Activated CD4-positive, alpha-beta T cell treated with anti-CD3 and anti-CD28 coated beads, Interleukin-10, Interleukin-2, amounts not matched to agents 100 ng/mL and 50 ng/mL, durations not matched to agents 16 hours and 8 hours (primary cell): ENCODE data around the gene AJM1.
"Not testable (repeated sequence)": the region's sequence is repeated elsewhere in the genome, so short reads cannot be mapped to it uniquely, and the experiment has no call there.

Experiments
- DNase-seq: peaks from one replicate; pipeline ENCODE4 v3.0.0-alpha.2; 2020

Gene AJM1

DNA sequence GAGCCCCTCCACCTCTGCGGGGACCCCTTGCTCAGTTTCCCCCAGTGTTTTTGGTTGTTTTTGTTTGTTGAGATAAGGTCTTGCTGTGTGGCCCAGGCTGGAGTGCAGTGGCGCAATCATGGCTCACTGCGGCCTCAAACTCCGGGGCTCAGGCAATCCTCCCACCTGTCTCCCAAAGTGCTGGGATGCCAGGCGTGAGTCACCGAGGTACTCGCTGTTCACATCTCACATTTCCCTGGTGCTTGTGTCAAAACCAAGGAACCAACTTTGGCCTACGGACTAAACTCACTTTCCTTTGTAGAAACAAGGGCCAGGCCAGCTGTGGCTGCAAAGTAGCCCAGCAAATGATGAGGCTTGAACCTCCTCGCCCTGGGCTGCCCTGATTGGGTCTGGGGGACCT is 9.7 kb upstream of the AJM1 start:
- no peak for DNase-seq

DNA sequence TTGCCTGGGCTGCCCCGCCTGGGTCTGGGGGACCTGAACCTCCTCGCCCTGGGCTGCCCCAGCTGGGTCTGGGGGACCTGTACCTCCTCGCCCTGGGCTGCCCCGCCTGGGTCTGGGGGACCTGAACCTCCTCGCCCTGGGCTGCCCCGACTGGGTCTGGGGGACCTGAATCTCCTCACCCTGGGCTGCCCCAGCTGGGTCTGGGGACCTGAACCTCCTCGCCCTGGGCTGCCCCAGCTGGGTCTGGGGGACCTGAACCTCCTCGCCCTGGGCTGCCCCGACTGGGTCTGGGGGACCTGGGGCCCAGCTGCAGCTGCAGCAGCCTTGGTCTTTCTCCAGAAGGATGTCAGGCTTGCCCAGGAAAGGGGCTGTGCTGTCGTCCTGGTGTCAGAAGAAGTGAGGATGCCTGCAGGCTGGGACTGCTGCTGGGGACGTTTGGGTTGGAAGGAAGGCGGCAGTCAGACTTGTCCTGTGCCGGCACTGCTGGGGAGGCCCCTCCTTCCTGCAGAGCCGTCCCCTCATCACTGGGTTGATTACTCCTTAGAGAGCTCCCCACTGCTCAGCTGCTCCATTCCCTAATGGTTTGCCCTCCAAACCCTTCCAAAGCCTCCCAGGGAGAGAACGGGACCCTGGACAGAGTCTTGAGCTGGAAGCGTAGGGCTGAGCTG is 8.8 kb upstream of the AJM1 start:
- not testable (repeated sequence) for DNase-seq

DNA sequence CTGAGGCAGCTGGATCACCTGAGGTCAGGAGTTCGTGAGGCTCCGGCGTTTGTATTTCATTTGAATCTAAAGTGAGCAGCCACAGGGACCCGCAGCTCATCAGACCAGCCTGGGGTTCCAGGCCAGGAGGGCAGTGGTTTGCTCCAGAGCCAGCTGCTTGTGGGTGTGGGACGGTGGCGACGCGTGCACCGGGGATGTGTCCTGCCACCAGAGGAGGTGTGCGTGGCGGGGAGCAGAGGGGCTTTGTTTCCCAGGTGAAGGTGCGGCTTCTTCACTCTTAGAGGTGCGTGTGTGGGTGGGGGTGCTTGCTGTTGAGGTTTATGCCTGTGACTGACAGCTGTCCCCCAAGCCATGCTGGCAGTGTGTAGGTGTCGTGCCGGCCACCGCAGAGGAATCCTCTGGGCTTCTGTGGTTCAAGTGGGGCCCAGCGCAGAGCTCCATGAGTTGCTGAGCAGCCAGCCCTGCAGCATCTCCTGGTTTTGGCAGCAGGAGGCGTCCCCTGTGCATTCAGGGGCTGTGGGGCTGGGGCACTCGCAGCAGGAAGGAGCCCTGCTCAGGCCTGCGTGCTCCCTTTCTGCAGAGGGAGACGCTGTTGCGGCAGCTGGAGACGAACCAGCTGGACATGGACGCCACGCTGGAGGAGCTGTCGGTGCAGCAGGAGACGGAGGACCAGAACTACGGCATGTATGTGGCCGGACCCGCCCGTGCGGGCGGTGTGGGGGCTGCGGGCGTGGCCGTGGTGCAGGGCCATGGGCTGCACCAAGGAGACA is 6.9 kb upstream of the AJM1 start:
- no peak for DNase-seq

DNA sequence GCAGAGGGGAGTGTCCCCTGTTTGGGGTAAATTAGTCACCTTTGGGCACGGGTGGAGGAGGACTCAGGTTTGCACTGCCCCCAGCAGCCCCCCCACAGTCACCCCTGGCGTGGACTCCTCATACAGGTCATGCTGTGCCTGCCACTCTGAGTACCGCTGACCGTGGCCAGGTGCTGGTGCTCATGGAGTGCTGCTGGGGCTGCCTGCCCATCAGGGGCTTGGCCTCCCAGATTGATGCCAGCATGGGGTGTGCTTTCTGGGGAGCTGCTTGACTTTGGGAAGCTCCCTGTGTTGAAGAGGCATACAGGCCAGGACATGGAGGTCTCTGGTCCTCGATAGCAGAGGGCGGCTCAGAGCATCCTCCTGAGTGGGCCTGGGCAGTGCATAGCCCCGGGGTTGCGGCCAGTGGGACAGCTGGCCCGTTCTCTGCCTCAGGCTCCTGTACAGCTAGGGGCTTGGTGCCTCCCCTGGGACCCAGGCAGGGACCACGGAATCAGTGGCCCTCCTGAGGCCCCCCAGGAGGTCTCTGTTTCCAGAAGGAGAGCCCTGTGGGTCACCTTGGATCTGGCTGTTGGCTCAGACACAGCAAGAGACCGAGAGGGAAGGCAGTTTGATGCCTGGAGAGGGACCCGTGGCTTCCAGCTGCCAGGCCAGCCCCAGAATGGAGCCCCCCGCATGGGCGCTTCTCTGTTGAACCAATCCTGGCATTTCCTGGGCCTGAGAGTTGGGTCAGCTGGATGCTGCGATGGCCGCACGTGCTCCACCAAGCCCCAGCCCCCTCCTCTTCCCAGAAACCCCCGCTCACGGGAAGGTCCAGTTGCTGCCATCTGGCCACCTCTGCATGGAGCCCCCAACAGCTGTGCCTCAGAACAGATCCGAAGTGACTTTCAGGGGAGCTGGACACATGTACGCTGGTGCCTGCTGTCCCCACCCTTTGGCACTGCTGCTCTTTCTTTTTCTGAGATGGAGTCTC is 6.1 kb upstream of the AJM1 start:
- no peak for DNase-seq

DNA sequence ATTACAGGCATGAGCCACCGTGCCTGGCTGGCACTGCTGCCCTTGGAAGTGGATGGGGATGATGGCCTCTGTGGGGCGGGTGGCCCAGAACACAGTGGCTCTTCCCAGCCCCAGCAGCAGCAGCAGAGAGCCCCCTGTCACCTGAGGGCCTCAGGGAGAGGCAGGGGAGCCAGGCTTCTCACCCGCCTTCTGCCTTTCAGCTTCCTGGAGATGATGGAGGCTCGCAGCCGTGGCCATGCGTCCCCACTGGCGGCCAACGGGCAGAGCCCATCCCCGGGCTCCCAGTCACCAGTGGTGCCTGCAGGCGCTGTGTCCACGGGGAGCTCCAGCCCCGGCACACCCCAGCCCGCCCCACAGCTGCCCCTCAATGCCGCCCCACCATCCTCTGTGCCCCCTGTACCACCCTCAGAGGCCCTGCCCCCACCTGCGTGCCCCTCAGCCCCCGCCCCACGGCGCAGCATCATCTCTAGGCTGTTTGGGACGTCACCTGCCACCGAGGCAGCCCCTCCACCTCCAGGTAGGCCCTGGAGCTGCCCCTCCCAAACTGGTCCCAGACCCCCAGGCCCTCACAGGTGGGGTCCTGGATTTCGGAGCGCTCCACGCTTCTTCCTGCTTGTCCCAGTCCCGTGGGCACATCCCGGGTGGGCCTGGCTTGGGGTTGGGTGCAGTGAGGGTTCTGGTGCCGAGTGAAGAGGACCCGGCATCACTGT is 5.0 kb upstream of the AJM1 start:
- DNase-seq: no peak

DNA sequence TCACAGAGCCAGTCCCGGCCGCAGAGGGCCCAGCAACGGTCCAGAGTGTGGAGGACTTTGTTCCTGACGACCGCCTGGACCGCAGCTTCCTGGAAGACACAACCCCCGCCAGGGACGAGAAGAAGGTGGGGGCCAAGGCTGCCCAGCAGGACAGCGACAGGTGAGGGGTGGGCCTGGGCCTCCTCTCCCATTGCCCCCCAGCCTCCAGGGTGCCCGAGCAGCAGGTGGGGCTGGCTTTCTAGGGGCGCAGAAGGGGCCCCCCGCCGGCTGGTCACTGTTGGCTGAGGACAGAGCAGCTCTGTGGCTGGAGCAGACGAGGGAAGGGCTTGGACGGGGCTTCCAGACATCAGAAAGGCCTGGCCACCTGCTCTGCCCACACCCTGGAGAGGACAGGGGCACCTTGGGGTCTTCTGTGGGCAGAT is 4.4 kb upstream of the AJM1 start:
- not testable (repeated sequence) for DNase-seq

DNA sequence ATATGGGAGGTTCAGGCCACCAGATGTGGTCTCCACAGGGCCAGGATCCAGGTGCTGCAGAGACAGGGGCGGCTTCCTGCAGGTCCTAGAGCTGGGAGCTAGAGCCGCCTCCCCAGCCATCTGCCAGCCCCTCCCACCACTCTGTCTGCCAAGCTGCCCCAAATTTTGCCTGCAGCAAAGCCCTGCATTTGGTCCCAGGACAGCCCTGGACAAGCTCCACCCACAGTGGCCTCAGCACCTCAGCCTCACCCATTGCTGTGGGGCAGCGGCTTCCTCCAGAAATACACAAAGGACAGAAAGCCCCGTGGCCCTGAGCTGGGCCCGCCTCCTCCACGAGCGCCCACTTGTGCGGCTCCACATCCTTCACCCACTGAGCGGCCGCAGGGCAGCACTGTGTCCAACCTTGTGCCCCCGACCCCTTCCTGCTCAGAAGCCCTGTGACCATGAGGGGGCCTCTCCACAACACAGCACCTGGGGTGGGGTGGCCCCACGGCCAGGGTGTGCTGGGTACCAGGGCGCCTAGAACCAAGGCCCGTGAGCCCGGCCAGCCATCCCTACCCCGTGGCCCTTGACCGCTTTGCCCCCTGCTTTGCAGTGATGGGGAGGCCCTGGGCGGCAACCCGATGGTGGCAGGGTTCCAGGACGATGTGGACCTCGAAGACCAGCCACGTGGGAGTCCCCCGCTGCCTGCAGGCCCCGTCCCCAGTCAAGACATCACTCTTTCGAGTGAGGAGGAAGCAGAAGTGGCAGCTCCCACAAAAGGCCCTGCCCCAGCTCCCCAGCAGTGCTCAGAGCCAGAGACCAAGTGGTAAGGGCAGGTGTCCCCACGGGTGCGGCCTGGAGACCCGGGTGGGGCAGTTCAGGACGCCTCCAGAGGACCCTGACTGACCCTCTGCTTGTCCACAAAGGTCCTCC is 3.7 kb upstream of the AJM1 start:
- no peak for DNase-seq

DNA sequence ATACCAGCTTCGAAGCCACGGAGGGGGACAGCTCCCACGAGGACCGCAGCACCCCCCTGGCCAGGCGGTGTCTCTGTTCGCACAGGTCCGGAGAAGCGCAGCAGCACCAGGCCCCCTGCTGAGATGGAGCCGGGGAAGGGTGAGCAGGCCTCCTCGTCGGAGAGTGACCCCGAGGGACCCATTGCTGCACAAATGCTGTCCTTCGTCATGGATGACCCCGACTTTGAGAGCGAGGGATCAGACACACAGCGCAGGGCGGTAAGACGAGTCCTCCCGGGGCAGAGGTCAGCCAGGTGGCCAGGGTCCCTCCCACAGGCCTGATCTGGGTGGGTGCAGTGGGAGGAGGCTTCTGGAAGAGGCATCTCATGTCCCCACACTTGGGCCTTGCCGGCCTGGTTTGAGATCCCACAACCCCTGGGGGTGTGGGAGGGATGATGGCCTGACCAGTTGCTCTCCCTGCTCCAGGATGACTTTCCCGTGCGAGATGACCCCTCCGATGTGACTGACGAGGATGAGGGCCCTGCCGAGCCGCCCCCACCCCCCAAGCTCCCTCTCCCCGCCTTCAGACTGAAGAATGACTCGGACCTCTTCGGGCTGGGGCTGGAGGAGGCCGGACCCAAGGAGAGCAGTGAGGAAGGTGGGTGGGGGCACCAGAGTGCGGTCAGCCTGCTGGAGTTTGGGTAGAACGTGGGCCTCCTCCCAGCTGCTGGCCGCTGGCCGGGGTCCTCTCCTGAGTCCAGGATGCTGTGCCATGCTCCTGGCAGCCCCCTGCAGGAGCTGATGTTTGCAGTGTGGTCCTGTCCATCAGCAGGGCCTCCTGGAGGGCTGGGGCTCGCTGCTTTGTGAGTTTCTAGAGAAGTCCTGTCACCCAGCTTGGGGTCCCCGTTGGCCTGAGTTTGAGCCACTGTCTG is 2.8 kb upstream of the AJM1 start:
- no peak for DNase-seq

DNA sequence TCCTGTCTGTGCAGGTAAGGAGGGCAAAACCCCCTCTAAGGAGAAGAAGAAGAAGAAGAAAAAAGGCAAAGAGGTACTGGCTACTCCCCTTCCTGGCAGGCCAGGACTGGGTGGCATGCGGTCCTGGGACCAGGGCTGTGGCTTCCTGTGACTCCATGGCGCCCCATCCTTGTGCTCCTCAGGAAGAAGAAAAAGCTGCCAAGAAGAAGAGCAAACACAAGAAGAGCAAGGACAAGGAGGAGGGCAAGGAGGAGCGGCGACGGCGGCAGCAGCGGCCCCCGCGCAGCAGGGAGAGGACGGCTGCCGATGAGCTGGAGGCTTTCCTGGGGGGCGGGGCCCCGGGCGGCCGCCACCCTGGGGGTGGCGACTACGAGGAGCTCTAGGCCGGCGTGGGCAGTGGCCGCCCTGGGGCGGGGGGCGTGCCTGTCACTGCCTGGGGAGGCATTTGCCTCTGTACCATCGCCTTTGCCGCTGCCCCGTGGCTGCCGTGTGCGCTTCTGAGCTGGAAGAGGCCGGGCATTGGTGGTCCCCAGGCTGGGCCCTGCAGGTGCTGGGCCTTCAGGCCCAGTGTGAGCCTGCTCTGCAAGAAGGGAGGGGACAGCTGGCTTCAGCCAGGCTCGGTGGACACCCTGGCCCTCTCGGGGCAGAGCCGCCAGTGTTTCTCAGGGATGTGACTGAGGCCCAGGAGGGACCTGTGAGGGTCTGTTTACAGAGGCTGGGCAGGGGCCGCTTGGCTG is 2.0 kb upstream of the AJM1 start:
- no peak for DNase-seq

DNA sequence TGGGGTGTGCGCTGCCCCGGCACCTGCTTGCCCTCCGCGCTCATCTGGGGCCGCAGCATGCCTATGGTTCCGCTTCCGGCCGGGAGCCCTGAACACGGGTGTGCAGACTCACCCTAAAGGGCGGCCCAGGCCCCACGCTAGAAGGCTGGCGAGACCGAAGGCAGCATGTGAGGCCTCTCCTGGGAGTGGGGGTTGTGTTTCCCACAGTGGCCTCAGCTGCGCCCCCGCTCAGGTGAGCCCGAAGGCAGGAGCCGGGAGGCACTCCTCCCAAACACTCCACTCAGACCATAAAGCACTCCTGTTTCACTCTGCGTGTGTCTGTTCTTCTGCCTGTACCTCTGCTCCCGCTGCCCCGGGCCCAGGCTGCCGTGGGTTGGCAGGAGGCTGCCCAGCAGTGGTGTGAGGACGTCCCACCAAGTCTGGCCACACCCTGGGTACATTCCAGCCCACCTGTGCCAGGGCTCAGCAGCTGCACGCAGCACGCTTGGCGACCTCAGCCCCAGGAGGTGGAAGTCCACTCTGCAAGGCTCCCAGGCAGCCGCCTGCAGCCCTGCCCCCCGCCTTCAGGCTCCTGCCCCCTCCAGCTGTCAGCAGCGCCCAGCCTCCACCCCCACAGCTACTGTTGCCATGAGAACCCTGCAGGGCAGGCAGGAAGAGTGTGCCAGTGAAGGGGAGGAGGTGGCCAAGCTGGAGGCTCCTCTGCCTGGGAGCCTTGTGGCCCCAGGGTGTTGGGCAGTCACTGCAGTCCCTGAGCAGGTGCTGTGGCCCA is 1.2 kb upstream of the AJM1 start:
- DNase-seq: no peak

DNA sequence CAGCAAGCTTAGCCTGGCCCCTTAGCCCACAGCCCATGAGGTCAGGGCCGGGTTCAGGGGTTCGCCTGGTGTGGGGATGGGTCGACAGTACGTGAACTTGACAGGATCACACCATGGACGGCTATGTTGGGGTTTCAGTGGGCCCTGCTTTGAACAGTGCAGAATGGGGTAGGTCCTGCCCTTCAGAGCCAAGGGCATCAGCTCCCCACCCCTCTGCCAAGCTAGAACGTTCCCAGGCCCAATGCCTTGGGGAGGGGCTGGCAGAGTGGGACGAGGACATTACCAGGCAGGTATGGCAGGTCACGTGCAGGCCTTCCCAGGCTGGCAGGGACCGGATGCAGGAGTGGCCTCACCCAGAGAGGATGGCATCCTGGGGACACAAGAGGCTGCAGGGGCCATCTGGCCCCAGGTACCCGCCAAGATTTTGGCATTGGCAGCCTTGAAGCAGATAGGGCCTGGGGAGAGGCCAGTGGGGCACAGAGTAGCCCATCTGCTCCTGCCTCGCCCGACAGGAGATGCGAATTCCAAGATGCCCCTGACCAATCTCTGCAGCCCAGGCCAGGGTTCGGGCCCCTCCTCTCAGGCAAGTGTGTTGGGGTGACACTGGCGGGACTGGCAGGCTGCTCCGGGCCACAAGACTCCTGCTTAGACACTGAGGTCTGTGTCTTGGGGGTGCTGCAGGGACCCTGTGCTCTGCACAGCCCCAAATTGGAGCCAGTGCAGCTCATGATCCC is 465 bp upstream of the AJM1 start:
- DNase-seq: not testable (repeated sequence)

DNA sequence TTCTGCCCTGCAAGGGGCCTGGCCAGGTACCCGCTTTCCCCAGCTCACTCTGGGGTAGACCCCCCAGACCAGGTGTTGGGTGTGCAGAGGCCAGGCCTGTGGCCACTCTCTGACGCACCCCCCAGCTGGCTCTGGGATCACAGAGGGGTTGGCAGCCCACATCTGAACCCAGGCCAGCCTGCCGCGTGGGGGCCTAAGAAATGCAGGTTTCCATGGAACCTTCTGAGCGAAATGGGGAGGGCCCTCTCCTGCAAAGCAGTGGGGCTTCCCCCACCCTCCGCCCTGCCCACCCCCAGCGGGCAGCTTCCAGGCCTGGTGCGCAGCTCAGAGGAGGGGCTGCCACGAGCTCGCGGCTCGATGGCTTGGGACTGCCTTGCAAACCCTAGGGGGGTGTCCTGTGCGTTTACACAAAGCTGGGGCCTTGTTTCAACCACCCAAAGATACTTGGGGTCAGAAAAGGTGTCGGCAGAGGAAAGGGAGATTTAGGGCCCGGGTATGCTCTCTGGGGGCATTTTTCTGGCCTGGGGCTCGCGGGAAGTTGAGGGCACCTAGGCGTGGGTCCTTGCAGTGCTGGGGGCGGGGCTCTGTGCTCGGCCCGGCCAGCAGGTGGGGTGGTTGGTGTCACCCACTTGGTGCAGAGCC is 1.0 kb downstream of the AJM1 start:
- not testable (repeated sequence) for DNase-seq

DNA sequence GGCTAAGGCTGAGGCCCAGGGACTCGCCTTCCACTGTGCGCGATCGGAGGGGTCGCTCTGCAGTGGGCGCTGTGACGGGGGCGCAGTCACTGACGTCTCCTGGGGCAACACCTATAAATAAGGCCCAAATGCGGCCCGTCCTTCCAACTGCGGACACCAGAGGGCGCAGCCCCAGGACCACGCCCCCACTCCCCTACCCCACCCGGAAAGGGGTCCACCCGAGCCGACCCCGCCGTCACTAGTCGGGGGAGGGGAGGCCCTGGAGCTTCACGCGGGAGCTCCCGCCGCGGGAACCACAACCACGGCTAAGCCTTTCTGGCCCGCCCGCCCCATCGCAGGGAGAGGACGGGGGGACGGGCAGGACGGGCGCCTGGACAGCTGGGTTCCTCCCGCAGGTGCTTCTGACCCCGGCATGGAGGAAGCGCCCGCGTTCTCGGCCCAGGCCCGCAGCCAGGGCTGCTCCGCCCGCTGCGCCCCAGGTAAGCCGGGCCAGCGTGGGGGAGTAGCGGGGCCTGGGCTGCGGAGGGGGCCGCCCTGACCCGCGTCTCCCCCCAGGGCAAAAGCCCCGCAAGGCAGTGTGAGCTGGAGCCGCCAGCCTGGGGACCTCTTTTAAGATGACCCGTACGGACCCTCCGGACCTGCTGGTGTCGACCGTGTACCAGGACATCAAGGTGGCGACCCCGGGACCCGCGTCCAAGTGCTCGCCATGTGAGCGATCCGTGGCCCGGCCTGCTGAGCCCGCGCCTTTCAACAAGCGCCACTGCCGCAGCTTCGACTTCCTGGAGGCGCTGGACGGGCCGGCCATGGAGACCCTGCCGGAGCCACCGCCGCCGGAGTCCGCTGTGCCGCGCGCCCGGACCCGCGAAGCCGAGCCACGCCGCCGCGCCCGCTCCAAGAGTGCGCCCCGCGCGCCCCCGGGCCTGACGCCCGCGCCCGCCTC is 1.8 kb downstream of the AJM1 start:
- DNase-seq: peak; percentile 66

DNA sequence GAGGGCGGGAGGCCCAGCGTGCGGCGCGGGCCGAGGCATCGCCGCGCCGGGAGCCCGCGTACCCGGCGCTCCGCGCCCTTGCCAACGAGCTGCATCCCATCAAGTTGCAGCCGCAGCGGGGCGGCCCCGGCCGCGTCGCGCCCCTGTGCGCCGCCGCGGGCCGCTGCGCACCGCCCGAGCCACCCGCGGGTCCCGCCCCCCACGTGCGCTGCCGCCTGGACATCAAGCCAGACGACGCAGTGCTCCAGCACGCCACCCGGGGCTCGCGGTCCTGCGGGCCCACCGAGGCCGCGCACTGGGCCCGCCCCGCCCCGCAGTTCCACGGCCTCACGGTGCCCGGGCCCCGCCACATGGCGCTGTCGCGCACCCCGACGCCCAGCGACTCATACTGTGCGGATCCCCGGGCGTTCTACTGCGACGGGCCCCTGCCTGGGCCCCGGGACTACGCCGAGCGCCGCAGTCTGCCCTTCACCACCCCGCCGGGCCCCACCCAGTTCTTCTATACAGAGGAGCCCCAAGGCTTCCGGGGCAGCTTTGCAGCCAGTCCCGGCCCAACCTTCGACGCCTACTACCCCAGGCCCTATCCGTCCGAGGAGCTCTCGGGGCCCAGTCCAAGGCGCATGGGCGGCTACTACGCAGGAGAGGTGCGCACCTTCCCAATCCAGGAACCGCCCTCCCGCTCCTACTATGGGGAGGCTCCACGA is 2.6 kb downstream of the AJM1 start:
- no peak for DNase-seq

DNA sequence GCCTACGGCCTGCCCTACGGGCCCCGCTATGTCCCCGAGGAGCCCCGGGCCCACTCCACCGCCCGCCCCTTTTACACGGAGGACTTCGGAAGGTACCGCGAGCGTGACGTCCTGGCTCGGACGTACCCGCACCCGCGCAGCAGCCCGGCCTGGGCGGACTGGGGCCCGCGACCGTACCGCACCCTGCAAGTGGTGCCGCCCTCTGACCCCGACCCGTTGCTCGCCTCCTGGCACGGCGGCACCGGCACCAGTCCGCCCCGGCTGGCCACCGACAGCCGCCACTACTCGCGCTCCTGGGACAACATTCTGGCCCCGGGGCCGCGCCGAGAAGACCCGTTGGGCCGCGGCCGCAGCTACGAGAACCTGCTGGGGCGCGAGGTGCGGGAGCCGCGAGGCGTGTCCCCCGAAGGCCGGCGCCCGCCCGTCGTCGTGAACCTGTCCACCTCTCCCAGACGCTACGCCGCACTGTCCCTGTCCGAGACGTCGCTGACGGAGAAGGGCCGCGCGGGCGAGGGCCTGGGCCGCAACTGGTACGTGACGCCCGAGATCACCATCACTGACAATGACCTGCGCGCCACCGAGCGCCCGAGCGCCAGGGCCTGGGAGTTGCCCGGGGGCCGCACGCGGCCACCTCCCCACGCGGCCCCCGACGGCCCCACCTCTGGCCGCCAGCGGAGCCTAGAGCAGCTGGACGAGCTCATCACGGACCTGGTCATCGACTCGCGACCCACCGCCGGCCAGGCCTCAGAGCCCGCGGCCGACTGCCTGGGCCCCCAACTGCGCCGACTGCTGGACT is 3.4 kb downstream of the AJM1 start:
- DNase-seq: no peak
